Stimulated activated CD4-positive, alpha-beta T cell treated with anti-CD3 and anti-CD28 coated beads, Interleukin-2, amount 100 ng/mL, for 24 hours (primary cell): ENCODE results near the gene TNPO2.
"Not testable (repeated sequence)": the region's sequence is repeated elsewhere in the genome, so short reads cannot be mapped to it uniquely, and the experiment has no call there.

Experiments used
- DNase-seq, 2 donors: peaks; one replicate each; pipeline ENCODE4 v3.0.0-alpha.2; 2020

The TNPO2 gene

GRCh38 chr19:12736995-12737834 lies 13.5 kb upstream of the TNPO2 start, which contains the start of gene GET3:
GET3 (plus strand) TSS chr19:12737497; CDS start chr19:12737506, 9 bp downstream.
- peak; percentile 79 to 84 for DNase-seq

GRCh38 chr19:12733369-12734214 lies 9.9 kb upstream of the TNPO2 start:
- peak; percentile 55 to 65 for DNase-seq

- no peak for DNase-seq
Measured at GRCh38 chr19:12731337-12731736, 7.6 kb upstream of the TNPO2 start.

GRCh38 chr19:12730064-12730463 lies 6.3 kb upstream of the TNPO2 start:
- DNase-seq = no peak

GRCh38 chr19:12727745-12728433 lies 4.2 kb upstream of the TNPO2 start:
- no peak for DNase-seq

GRCh38 chr19:12726988-12727316 lies 3.2 kb upstream of the TNPO2 start:
- no peak for DNase-seq

- DNase-seq = not testable (repeated sequence)
Measured at GRCh38 chr19:12725612-12726011, 1.9 kb upstream of the TNPO2 start.

- DNase-seq = no peak
Measured at GRCh38 chr19:12723381-12723640, 421 bp downstream of the TNPO2 start.

- peak; percentile 90 to 93 for DNase-seq
Measured at GRCh38 chr19:12722566-12723380, 959 bp downstream of the TNPO2 start.

- DNase-seq = peak; percentile 54 to 59
Measured at GRCh38 chr19:12721656-12722565, 1.8 kb downstream of the TNPO2 start.

- peak in 1 of 2 donors; percentile 27 for DNase-seq
Measured at GRCh38 chr19:12720851-12721655, 2.7 kb downstream of the TNPO2 start.

GRCh38 chr19:12720296-12720695 lies 3.4 kb downstream of the TNPO2 start:
- DNase-seq = no peak

- DNase-seq = no peak
Measured at GRCh38 chr19:12715929-12716328, 7.8 kb downstream of the TNPO2 start.

GRCh38 chr19:12715102-12715501 lies 8.6 kb downstream of the TNPO2 start:
- no peak for DNase-seq

- not testable (repeated sequence) for DNase-seq
Measured at GRCh38 chr19:12713304-12713703, 10.4 kb downstream of the TNPO2 start.

GRCh38 chr19:12712077-12712476 lies 11.7 kb downstream of the TNPO2 start:
- DNase-seq = not testable (repeated sequence)

- DNase-seq = no peak
Measured at GRCh38 chr19:12711187-12711586, 12.5 kb downstream of the TNPO2 start.

GRCh38 chr19:12708641-12709040 lies 15.1 kb downstream of the TNPO2 start:
- no peak for DNase-seq

- DNase-seq = no peak
Measured at GRCh38 chr19:12706332-12706718, 17.4 kb downstream of the TNPO2 start.

- DNase-seq = no peak
Measured at GRCh38 chr19:12705654-12706331, 17.9 kb downstream of the TNPO2 start.
